IgD-negative memory B cell (primary cell): Measurements from ENCODE around the gene RPSA. TPM values are rescaled to one million over a fixed set of nuclear protein-coding genes. Genes with fewer than 3 reads are reported as not detected.
"Not testable (repeated sequence)": the region's sequence is repeated elsewhere in the genome, so short reads cannot be mapped to it uniquely, and the experiment has no call there.

Source experiments
- H3K27ac Mint-ChIP-seq, 3 donors: one replicate each; pipeline ENCODE4 v1.8.0; 2020 to 2022; ENCODE audit warnings: mild to moderate bottlenecking in 3 of 3, mixed read lengths in 3 of 3, moderate library complexity in 1 of 3
- H3K27me3 Mint-ChIP-seq: one replicate; pipeline ENCODE4 v1.8.0; 2021; ENCODE audit warnings: mixed read lengths
- H3K36me3 Mint-ChIP-seq: one replicate; pipeline ENCODE4 v1.8.0; 2020; ENCODE audit warnings: mild to moderate bottlenecking, mixed read lengths
- H3K4me1 Mint-ChIP-seq, 3 donors: one replicate each; pipeline ENCODE4 v1.8.0; 2020 to 2022; ENCODE audit warnings: mixed read lengths in 3 of 3, mild to moderate bottlenecking in 1 of 3
- H3K4me3 Mint-ChIP-seq, 4 donors: one replicate each; pipeline ENCODE4 v1.8.0; 2020 to 2022; ENCODE audit warnings: mild to moderate bottlenecking in 4 of 4, mixed read lengths in 4 of 4, moderate library complexity in 3 of 4
- H3K9me3 Mint-ChIP-seq, 3 donors: one replicate each; pipeline ENCODE4 v1.8.0; 2020 to 2021; ENCODE audit warnings: mixed read lengths in 3 of 3, mild to moderate bottlenecking in 1 of 3
- polyA plus RNA-seq: library from polyadenylated mRNA; unstranded; fragments of 300-500 nt; fragmentation: Illumina TruSeq; gene quantifications from one replicate; pipeline ENCODE4 v1.2.3, GENCODE V29; 2021

RPSA gene
- polyA plus RNA-seq, 1 donor from 2014 or later, result 1,214 TPM

DNA sequence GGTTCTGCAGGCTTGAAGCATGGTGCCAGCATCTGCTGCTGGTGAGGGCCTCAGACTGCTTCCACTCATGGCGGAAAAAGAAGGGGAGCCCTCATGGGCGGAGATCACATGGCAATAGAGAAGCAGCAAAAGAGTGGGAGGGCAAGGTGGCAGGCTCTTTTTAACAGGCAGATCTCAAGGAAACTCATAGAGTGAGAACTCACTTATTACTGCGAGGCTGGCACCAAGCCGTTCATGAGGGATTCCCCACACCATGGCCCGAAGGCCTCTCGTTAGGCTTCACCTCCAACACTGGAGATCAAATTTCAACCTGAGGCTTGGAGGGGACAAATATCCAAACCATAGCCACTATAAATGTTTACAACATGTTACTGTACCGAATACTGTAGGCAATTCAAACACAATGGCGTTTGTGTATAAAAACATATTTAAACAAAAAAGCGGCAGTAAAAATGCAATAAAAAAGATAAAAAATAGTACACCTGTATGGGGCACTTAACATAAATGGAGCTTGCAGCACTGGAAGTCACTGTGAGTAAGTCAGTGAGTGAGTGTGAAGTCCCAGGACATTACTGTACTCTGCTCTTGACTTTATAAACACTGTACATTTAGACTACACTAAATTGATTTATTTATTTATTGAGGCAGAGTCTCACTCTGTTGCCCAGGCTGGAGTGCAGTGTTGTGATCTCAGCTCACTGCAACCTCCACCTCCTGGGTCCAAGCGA lies 42.1 kb downstream of the RPSA start:
- H3K27me3 Mint-ChIP-seq, result peaks cover 3% of the 10 kb centered on the region
- no peak overlapping the region for H3K27ac Mint-ChIP-seq

DNA sequence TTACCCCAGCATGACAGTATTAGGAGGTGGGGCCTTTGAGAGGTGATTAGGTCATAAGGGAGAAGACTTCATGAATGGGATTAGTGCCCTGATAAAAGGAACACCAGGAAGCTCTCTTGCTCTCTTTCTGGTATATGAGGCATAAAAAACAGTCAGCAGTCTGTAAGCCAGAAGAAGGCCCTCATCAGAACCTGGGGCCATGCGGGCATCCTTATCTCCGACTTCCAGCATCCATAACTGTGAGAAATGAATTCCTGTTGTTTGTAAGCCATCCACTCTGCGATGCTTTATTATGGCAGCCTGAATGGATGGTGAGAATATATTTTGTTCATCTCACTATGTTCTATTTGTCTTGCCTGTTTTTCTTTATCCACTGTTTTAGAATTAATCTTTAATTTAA lies 43.3 kb downstream of the RPSA start:
- Mint-ChIP-seq H3K4me3 (no peak overlapping the region), H3K27me3 (peaks cover 3% of the 10 kb centered on the region), H3K27ac (no peak overlapping the region), H3K9me3 (no peaks in the 10 kb centered on the region), H3K4me1 (peaks cover 0 to 4% (median 0%) of the 10 kb centered on the region in 3 donors), H3K36me3 (no peaks in the 10 kb centered on the region)

More for the DNA sequence above, 42.1 kb downstream of the RPSA start:
- H3K9me3 Mint-ChIP-seq, result no peaks in the 10 kb centered on the region
- H3K36me3 Mint-ChIP-seq, result no peaks in the 10 kb centered on the region
- peaks cover 0 to 4% (median 0%) of the 10 kb centered on the region in 3 donors for H3K4me1 Mint-ChIP-seq
- no peak overlapping the region for H3K4me3 Mint-ChIP-seq

DNA sequence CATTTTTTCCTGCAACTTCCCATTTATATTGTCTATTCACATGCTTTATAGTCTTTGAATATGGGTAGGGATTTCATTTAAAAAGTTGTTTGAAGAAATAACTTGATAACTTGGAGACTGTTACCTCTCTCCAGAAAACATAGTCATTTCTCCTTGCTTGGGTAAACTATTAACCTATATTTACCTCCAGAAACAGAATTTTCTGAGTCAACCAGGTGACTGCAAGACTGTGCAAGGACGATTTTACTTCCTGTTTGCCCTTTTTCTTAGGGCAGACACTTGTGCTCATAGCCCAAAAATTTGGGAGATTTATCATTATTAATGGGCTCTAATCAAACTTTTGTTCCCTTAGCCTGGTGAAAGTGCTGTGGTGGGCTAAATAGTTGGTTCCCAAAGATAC lies 46.6 kb downstream of the RPSA start:
- Mint-ChIP-seq H3K4me1 (no peaks in the 10 kb centered on the region), H3K36me3 (no peaks in the 10 kb centered on the region), H3K9me3 (no peaks in the 10 kb centered on the region), H3K4me3 (no peak overlapping the region), H3K27ac (no peak overlapping the region), H3K27me3 (peaks cover 10% of the 10 kb centered on the region)

GRCh38 chr3:39453872-39454271 lies 47.4 kb downstream of the RPSA start:
- H3K9me3 Mint-ChIP-seq, H3K4me3 Mint-ChIP-seq, H3K36me3 Mint-ChIP-seq, H3K4me1 Mint-ChIP-seq, H3K27ac Mint-ChIP-seq: not testable (repeated sequence)
- peaks cover 14% of the 10 kb centered on the region for H3K27me3 Mint-ChIP-seq

DNA sequence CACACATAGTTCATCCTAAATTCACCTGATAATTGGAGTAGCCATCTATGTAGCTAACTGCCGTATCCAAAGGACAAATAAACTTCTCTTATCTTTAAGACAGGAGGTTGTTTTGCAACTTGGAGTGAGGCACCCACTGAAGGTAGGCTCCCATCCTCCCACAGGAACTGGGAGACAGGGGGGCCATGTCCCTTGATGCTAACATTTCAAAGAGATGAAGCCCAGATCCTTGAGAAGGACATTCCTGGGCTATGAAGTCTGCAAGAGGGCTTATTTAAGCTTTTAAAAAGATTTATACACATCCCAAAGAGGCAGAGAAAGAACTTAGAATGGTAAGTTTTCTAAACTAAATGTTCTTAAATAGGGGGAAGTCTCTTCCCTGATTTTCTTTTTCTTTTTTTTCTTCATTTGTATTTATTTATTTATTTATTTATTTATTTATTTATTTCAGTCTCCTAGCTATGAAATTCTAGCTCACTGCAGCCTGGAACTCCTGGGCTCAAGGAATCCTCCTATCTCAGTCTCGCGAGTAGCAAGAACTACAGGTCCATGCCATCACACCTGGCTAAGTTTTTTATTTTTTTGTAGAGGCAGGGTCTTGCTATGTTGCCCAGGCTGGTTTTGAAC lies 48.2 kb downstream of the RPSA start:
- H3K9me3 Mint-ChIP-seq, result peaks cover 0 to 3% (median 0%) of the 10 kb centered on the region in 3 donors
- H3K36me3 Mint-ChIP-seq, result no peaks in the 10 kb centered on the region
- H3K4me1 Mint-ChIP-seq, result no peaks in the 10 kb centered on the region
- peaks cover 17% of the 10 kb centered on the region for H3K27me3 Mint-ChIP-seq
- H3K4me3 Mint-ChIP-seq, result no peak overlapping the region
- no peak overlapping the region for H3K27ac Mint-ChIP-seq

DNA sequence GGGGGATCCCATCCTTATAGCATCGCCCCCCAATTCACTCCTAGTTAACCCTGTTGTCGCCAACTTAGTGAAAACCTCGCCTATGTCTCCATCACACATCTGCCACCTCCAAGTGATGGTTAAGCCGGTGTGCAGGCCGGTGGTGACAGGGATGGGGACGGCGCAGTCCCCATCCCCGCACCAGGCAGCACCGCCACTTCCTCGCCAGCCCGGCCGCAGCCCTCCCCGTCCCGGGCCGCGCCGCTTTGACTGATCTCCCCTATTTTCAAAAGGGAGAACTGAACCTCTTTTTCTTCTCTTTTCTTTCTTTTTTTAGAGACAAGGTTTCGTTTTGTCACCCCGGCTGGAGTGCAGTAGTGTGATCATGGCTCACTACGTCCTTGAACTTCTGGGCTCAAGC lies 49.6 kb downstream of the RPSA start:
- Mint-ChIP-seq H3K9me3 (peaks cover 0 to 3% (median 0%) of the 10 kb centered on the region in 3 donors), H3K27me3 (peaks cover 16% of the 10 kb centered on the region), H3K27ac (no peak overlapping the region), H3K36me3 (no peaks in the 10 kb centered on the region), H3K4me3 (no peak overlapping the region), H3K4me1 (no peaks in the 10 kb centered on the region)

DNA sequence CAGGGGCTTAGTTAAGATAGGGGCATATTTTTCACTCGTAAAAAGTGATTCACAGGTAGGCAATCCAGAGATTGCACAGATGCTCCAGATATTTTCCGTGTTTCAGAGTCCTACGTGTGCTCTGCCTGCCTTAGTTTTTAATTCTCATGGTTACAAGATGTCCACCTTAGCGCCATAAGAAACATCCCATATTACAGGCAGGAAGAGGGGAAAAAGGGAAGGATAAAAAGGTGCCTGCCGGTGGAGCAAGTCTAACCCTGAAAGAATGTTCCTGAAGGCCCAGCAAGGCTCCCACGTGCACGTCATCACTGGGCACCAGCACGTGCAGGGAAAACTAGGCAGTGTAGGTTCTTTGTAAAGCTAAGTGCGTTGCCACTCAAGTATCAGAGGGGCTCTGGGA lies 50.8 kb downstream of the RPSA start:
- Mint-ChIP-seq H3K4me3 (no peak overlapping the region), H3K27ac (peak overlapping the region in 1 of 3 donors; percentile 50), H3K9me3 (peaks cover 0 to 3% (median 0%) of the 10 kb centered on the region in 3 donors), H3K36me3 (no peaks in the 10 kb centered on the region), H3K27me3 (peaks cover 16% of the 10 kb centered on the region), H3K4me1 (no peaks in the 10 kb centered on the region)

DNA sequence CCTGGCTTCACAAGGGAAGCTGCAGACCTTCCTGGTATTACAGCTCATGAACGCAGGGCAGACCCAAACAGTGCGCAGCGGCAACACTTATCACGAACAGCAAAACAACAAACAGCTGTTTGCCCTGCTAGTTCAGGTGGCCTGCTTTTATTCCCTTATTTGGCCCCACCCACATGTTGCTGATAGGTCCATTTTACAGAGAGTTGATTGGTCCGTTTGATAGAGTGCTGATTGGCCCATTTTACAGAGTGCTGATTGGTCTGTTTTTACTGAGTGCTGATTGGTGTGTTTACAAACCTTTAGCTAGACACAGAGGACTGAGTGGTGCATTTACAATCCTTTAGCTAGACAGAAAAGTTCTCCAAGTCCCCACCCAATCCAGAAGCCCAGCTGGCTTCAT lies 52.1 kb downstream of the RPSA start:
- H3K27ac Mint-ChIP-seq, H3K36me3 Mint-ChIP-seq, H3K4me3 Mint-ChIP-seq, H3K9me3 Mint-ChIP-seq, H3K4me1 Mint-ChIP-seq: not testable (repeated sequence)
- peaks cover 14% of the 10 kb centered on the region for H3K27me3 Mint-ChIP-seq

DNA sequence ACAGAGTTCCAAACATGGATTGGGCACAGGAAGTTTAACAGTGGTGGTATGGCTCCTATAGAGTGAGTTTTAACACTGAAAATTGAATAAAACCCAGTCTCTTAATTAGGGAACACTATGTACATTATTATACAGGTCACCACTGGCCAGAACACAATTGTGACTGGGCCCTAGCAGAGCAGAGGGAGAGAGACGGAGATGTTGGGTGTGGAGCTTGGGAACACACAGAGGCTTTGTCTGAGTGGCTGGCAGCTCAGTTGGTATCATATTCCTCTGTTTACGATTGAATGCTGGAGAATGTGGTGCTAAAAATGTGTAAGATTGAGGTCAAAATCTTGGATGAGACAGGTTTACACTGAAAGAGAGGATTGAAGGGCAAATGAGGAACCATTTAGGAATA lies 54.2 kb downstream of the RPSA start:
- Mint-ChIP-seq H3K4me3 (no peak overlapping the region), H3K27ac (no peak overlapping the region), H3K4me1 (peaks cover 0 to 1% (median 0%) of the 10 kb centered on the region in 3 donors), H3K27me3 (peaks cover 8% of the 10 kb centered on the region), H3K36me3 (no peaks in the 10 kb centered on the region), H3K9me3 (peaks cover 0 to 3% (median 0%) of the 10 kb centered on the region in 3 donors)

Other genes with a start within 250 kb of the RPSA start
- gene XIRP1, start 214.1 kb upstream of the RPSA start, polyA plus RNA-seq, result not detected
- 10.3 TPM for gene CX3CR1, start 126.7 kb upstream of the RPSA start, polyA plus RNA-seq
- gene CCR8, start 77.0 kb upstream of the RPSA start, polyA plus RNA-seq, result not detected
- 50.7 TPM for gene SLC25A38, start 23.4 kb upstream of the RPSA start, polyA plus RNA-seq
- gene MOBP, start 61.0 kb downstream of the RPSA start, polyA plus RNA-seq, result not detected